Ishikawa (cell line): ENCODE results near the gene PRM2.

Experiments used
- CEBPB ChIP-seq: IDR thresholded peaks from 2 replicates; pipeline ENCODE4 v1.6.1; 2012
- CREB1 ChIP-seq: IDR thresholded peaks from 2 replicates; pipeline ENCODE4 v1.6.1; 2012; ENCODE audit warnings: low read depth
- EGR1 ChIP-seq: IDR thresholded peaks from 2 replicates; pipeline ENCODE4 v1.6.1; 2012
- EP300 ChIP-seq: IDR thresholded peaks from 2 replicates; pipeline ENCODE4 v1.6.1; 2012; ENCODE audit warnings: borderline replicate concordance
- FOXM1 ChIP-seq: IDR thresholded peaks from 2 replicates; pipeline ENCODE4 v1.6.1; 2012; ENCODE audit warnings: low read depth, borderline replicate concordance
- MAX ChIP-seq: IDR thresholded peaks from 2 replicates; pipeline ENCODE4 v1.6.1; 2012
- NFIC ChIP-seq: IDR thresholded peaks from 2 replicates; pipeline ENCODE4 v1.6.1; 2012
- RAD21 ChIP-seq: IDR thresholded peaks from 2 replicates; pipeline ENCODE4 v1.6.1; 2012; ENCODE audit warnings: low read depth
- REST ChIP-seq: IDR thresholded peaks from 2 replicates; pipeline ENCODE4 v1.6.1; 2012; ENCODE audit warnings: low read depth, mild to moderate bottlenecking
- TAF1 ChIP-seq: IDR thresholded peaks from 2 replicates; pipeline ENCODE4 v1.6.1; 2012; ENCODE audit warnings: low read depth, mild to moderate bottlenecking
- TCF12 ChIP-seq: IDR thresholded peaks from 2 replicates; pipeline ENCODE4 v1.6.1; 2012; ENCODE audit warnings: low read depth
- TEAD4 ChIP-seq: IDR thresholded peaks from 2 replicates; pipeline ENCODE4 v1.6.1; 2012
- YY1 ChIP-seq: IDR thresholded peaks from 2 replicates; pipeline ENCODE4 v1.6.1; 2012; ENCODE audit warnings: low read depth
- ZBTB7A ChIP-seq: IDR thresholded peaks from 2 replicates; pipeline ENCODE4 v1.6.1; 2012; ENCODE audit warnings: low read depth
- TF ChIP-seq, protein P1 (sequence below): IDR thresholded peaks from 2 replicates; pipeline ENCODE4 v1.6.1; 2012

Gene PRM2

GRCh38 chr16:11255737-11256660 is 20.3 kb downstream of the PRM2 start, which contains the start of gene SOCS1:
TSS of gene SOCS1 (minus strand) at chr16:11256204. CDS start at chr16:11255478, 726 bp downstream.
- no peak for TF ChIP-seq FOXM1
- TF ChIP-seq TEAD4, result no peak
- peak; percentile 71; the same call in 1 of the 2 replicates for TF ChIP-seq RAD21
- no peak for TF ChIP-seq REST
- no peak for TF ChIP-seq YY1
- no peak for TF ChIP-seq CEBPB
- peak; percentile 63 for TF ChIP-seq MAX
- TF ChIP-seq CREB1, result no peak
- TF ChIP-seq TAF1, result peak; percentile 85
- no peak for TF ChIP-seq NFIC
- peak; percentile 4; the same call in 1 of the 2 replicates for TF ChIP-seq TCF12
- no peak for TF ChIP-seq EP300
- TF ChIP-seq EGR1, result no peak
- TF ChIP-seq, protein P1, sequence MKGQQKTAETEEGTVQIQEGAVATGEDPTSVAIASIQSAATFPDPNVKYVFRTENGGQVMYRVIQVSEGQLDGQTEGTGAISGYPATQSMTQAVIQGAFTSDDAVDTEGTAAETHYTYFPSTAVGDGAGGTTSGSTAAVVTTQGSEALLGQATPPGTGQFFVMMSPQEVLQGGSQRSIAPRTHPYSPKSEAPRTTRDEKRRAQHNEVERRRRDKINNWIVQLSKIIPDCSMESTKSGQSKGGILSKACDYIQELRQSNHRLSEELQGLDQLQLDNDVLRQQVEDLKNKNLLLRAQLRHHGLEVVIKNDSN, result no peak
- peak; percentile 77; the same call in 1 of the 2 replicates for TF ChIP-seq ZBTB7A

GRCh38 chr16:11254913-11255736 is 21.2 kb downstream of the PRM2 start:
- TF ChIP-seq EGR1, result no peak
- no peak for TF ChIP-seq CREB1
- TF ChIP-seq, protein P1, result no peak
- TF ChIP-seq NFIC, result no peak
- 0 out of 2 replicates have a peak, but pooled peaks have one; percentile 11 for TF ChIP-seq EP300

DNA sequence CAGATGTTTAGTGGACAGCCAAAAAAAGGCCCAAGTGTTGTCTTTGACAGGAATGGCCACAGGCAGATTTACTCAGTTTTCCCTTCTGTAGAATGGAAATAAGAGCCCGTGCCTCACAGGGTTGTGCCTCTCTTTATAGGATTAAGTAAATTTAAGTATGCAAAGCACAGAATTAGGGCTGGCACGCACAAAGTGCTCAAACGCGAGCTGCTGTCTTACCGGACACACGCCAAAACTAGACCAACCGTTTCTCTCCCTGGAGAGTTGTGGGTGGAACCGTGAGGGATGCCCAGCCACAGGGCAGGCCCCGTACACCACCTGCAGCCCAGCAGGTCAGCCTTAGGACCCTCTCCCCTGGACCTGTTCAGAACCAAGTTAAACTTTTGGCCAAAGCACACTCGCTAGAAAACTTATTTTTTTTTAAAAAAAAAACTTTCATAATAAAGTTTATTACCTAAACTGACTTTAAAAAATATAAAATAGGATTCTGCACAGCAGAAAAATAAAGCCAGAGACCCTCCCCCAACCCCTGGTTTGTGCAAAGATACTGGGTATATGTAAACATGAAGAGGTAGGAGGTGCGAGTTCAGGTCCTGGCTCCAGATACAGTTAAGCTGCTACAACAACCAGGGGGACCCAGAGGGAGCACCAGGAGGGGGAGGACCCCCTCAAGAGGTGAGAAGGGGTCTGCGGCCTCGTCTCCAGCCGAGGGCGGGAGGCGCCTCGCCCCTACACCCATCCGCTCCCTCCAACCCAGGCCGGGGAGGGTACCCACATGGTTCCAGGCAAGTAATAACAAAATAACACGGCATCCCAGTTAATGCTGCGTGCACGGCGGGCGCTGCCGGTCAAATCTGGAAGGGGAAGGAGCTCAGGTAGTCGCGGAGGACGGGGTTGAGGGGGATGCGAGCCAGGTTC is 22.0 kb downstream of the PRM2 start:
- TF ChIP-seq ZBTB7A, result no peak
- TF ChIP-seq EP300, result no peak
- TF ChIP-seq YY1, result no peak
- TF ChIP-seq TEAD4, result no peak
- no peak for TF ChIP-seq NFIC
- TF ChIP-seq RAD21, result no peak
- no peak for TF ChIP-seq MAX
- TF ChIP-seq FOXM1, result no peak
- TF ChIP-seq TAF1, result no peak
- TF ChIP-seq EGR1, result no peak
- TF ChIP-seq, protein P1, result no peak
- no peak for TF ChIP-seq CEBPB
- no peak for TF ChIP-seq CREB1
- no peak for TF ChIP-seq TCF12
- no peak for TF ChIP-seq REST
